Mucosa of rectum (tissue), 2 donors: ENCODE data around the gene ENTPD8.
"Not testable (repeated sequence)": the region's sequence is repeated elsewhere in the genome, so short reads cannot be mapped to it uniquely, and the experiment has no call there.

Source experiments
- H3K27ac ChIP-seq, 2 donors: one replicate each; pipeline ENCODE4 v1.7.0; 2013; ENCODE audit warnings: inconsistent platforms in 2 of 2, low read depth in 2 of 2, low read length in 2 of 2
- H3K27me3 ChIP-seq, 2 donors: one replicate each; pipeline ENCODE4 v1.7.0; 2013; ENCODE audit warnings: low read length in 2 of 2; ENCODE audit not compliant: control insufficient read depth in 2 of 2, insufficient read depth in 2 of 2
- H3K36me3 ChIP-seq, 2 donors: one replicate each; pipeline ENCODE4 v1.7.0; 2013; ENCODE audit warnings: low read length in 2 of 2; ENCODE audit not compliant: control insufficient read depth in 2 of 2, insufficient read depth in 2 of 2
- H3K4me1 ChIP-seq, 2 donors: one replicate each; pipeline ENCODE4 v1.7.0; 2013; ENCODE audit warnings: low read length in 2 of 2, mild to moderate bottlenecking in 1 of 2; ENCODE audit not compliant: control insufficient read depth in 2 of 2, insufficient read depth in 2 of 2
- H3K4me3 ChIP-seq, 2 donors: one replicate each; pipeline ENCODE4 v1.7.0; 2013; ENCODE audit warnings: low read length in 2 of 2
- H3K9ac ChIP-seq, 2 donors: one replicate each; pipeline ENCODE4 v1.7.0; 2013; ENCODE audit warnings: low read length in 2 of 2, low read depth in 1 of 2, mild to moderate bottlenecking in 1 of 2
- H3K9me3 ChIP-seq, 2 donors: one replicate each; pipeline ENCODE4 v1.7.0; 2013; ENCODE audit warnings: low read length in 2 of 2; ENCODE audit not compliant: control insufficient read depth in 2 of 2
- donor health status: healthy.
- donor health status: Normal muscosa, but diverticular disease.

Gene ENTPD8

GRCh38 chr9:137452006-137452760 lies 11.0 kb upstream of the ENTPD8 start:
- Histone ChIP-seq H3K27ac (no peak overlapping the region), H3K27me3 (no peaks in the 10 kb centered on the region), H3K4me3 (no peak overlapping the region), H3K9ac (no peak overlapping the region), H3K4me1 (peaks cover 9 to 11% of the 10 kb centered on the region in 2 donors), H3K36me3 (peaks cover 0 to 11% of the 10 kb centered on the region in 2 donors), H3K9me3 (no peaks in the 10 kb centered on the region)

GRCh38 chr9:137451264-137452005 lies 10.3 kb upstream of the ENTPD8 start:
- H3K27me3 ChIP-seq, H3K27ac ChIP-seq, H3K9me3 ChIP-seq, H3K4me3 ChIP-seq, H3K9ac ChIP-seq: not testable (repeated sequence)
- Histone ChIP-seq H3K36me3 (peaks cover 0 to 11% of the 10 kb centered on the region in 2 donors), H3K4me1 (peaks cover 9 to 11% of the 10 kb centered on the region in 2 donors)

GRCh38 chr9:137450539-137451222 lies 9.5 kb upstream of the ENTPD8 start:
- H3K27me3 ChIP-seq, H3K9me3 ChIP-seq, H3K4me3 ChIP-seq, H3K27ac ChIP-seq, H3K9ac ChIP-seq: not testable (repeated sequence)
- peaks cover 11 to 14% of the 10 kb centered on the region in 2 donors for H3K4me1 ChIP-seq
- peaks cover 0 to 11% of the 10 kb centered on the region in 2 donors for H3K36me3 ChIP-seq

GRCh38 chr9:137449931-137450538 lies 8.9 kb upstream of the ENTPD8 start:
- peaks cover 0 to 2% of the 10 kb centered on the region in 2 donors for H3K27me3 ChIP-seq
- no peak overlapping the region for H3K27ac ChIP-seq
- H3K4me1 ChIP-seq = peaks cover 13 to 18% of the 10 kb centered on the region in 2 donors
- no peaks in the 10 kb centered on the region for H3K9me3 ChIP-seq
- no peak overlapping the region for H3K9ac ChIP-seq
- H3K4me3 ChIP-seq = no peak overlapping the region
- peaks cover 0 to 11% of the 10 kb centered on the region in 2 donors for H3K36me3 ChIP-seq

- H3K36me3 ChIP-seq = peaks cover 0 to 11% of the 10 kb centered on the region in 2 donors
- H3K4me3 ChIP-seq = no peak overlapping the region
- H3K27ac ChIP-seq = no peak overlapping the region
- H3K27me3 ChIP-seq = peaks cover 0 to 2% of the 10 kb centered on the region in 2 donors
- no peak overlapping the region for H3K9ac ChIP-seq
- no peaks in the 10 kb centered on the region for H3K9me3 ChIP-seq
- H3K4me1 ChIP-seq = peaks cover 6 to 11% of the 10 kb centered on the region in 2 donors
These were observed 8.1 kb upstream of the ENTPD8 start for GRCh38 chr9:137449081-137449844.

GRCh38 chr9:137448602-137448962 lies 7.4 kb upstream of the ENTPD8 start:
- Histone ChIP-seq H3K4me3 (no peak overlapping the region), H3K27ac (no peak overlapping the region), H3K9ac (no peak overlapping the region), H3K36me3 (peaks cover 0 to 11% of the 10 kb centered on the region in 2 donors), H3K4me1 (peaks cover 5 to 10% of the 10 kb centered on the region in 2 donors), H3K9me3 (no peaks in the 10 kb centered on the region), H3K27me3 (peaks cover 0 to 2% of the 10 kb centered on the region in 2 donors)

GRCh38 chr9:137447722-137448601 lies 6.8 kb upstream of the ENTPD8 start:
- peaks cover 5 to 10% of the 10 kb centered on the region in 2 donors for H3K4me1 ChIP-seq
- H3K27ac ChIP-seq = no peak overlapping the region
- no peaks in the 10 kb centered on the region for H3K9me3 ChIP-seq
- peaks cover 0 to 11% of the 10 kb centered on the region in 2 donors for H3K36me3 ChIP-seq
- H3K4me3 ChIP-seq = no peak overlapping the region
- peaks cover 0 to 2% of the 10 kb centered on the region in 2 donors for H3K27me3 ChIP-seq
- no peak overlapping the region for H3K9ac ChIP-seq

GRCh38 chr9:137446851-137447471 lies 5.8 kb upstream of the ENTPD8 start:
- H3K4me1 ChIP-seq = peaks cover 5 to 10% of the 10 kb centered on the region in 2 donors
- H3K36me3 ChIP-seq = peaks cover 0 to 11% of the 10 kb centered on the region in 2 donors
- no peak overlapping the region for H3K4me3 ChIP-seq
- H3K27me3 ChIP-seq = peaks cover 0 to 2% of the 10 kb centered on the region in 2 donors
- H3K27ac ChIP-seq = no peak overlapping the region
- H3K9me3 ChIP-seq = no peaks in the 10 kb centered on the region
- no peak overlapping the region for H3K9ac ChIP-seq
